ENCODE results near the gene SALL2. TPM values are rescaled to one million over a fixed set of nuclear protein-coding genes. Genes with fewer than 3 reads are reported as not detected.

Gene SALL2
- total RNA-seq, 1 donor from 2014 or later: 0.60 TPM

- DNase-seq (ENCODE audit: low read depth in 2 of 2): no peak
Measured at GRCh38 chr14:21494902-21495762, 31.0 kb downstream of the SALL2 start.

- DNase-seq (ENCODE audit: low read depth in 2 of 2): no peak
Measured at GRCh38 chr14:21486640-21487087, 39.5 kb downstream of the SALL2 start.

- peak; percentile 99 for DNase-seq (ENCODE audit: low read depth in 2 of 2)
Measured at GRCh38 chr14:21476925-21477681, 49.0 kb downstream of the SALL2 start, which contains the start of the genes RAB2B and TOX4. Gene RAB2B, minus strand, starts transcription at chr14:21476959. Its CDS starts 87 bp downstream, at chr14:21476872. Gene TOX4, plus strand, starts transcription at chr14:21477195. Its CDS starts 84 bp downstream, at chr14:21477279.

- DNase-seq (ENCODE audit: low read depth in 2 of 2): peak; percentile 80 to 89
Measured at GRCh38 chr14:21476523-21476924, 49.6 kb downstream of the SALL2 start.

GRCh38 chr14:21475767-21476522 is 50.2 kb downstream of the SALL2 start:
- DNase-seq (ENCODE audit: low read depth in 2 of 2): no peak

Other genes starting within 250 kb of the SALL2 start
- 0.20 and 0.22 TPM in 2 replicates for gene RPGRIP1, start 246.3 kb downstream of the SALL2 start, total RNA-seq
- gene SUPT16H, start 142.3 kb downstream of the SALL2 start, total RNA-seq: 50.4 and 51.4 TPM in 2 replicates
- gene CHD8, start 70.2 kb downstream of the SALL2 start, total RNA-seq: 40.1 and 46.8 TPM in 2 replicates
- 18.1 and 31.7 TPM in 2 replicates for gene RAB2B, start 49.4 kb downstream of the SALL2 start, total RNA-seq
- 15.9 and 19.2 TPM in 2 replicates for gene TOX4, start 49.2 kb downstream of the SALL2 start, total RNA-seq
- gene METTL3, start 15.0 kb downstream of the SALL2 start, total RNA-seq: 34.4 and 66.9 TPM in 2 replicates
- gene OR10G3, start 53.7 kb upstream of the SALL2 start, total RNA-seq: not detected in 2 replicates
- not detected in 2 replicates for gene OR10G2, start 108.6 kb upstream of the SALL2 start, total RNA-seq
- not detected in 2 replicates for gene OR4E2, start 127.5 kb upstream of the SALL2 start, total RNA-seq
- not detected in 2 replicates for gene OR4E1, start 147.5 kb upstream of the SALL2 start, total RNA-seq